Loucy (cell line): ENCODE results near the gene SPAG7.
A peak's percentile ranks its signal among the peaks of the same experiment; 100 is the strongest.

ENCODE experiments used
- H2AFZ ChIP-seq: fragments of 200-600 bp; sonication (generic); 2 replicates; pipeline ENCODE4 v1.6.0; 2016; ENCODE audit warnings: antibody characterized with exemption, mild to moderate bottlenecking, low read length, moderate library complexity
- H3F3A ChIP-seq: fragments of 200-600 bp; 2 replicates; pipeline ENCODE4 v1.6.0; 2016; ENCODE audit warnings: antibody characterized with exemption, low read depth, mild to moderate bottlenecking
- H3K27me3 ChIP-seq: fragments of 200-600 bp; sonication (generic); 2 replicates; pipeline ENCODE4 v1.6.1; 2014; ENCODE audit warnings: low read length, mild to moderate bottlenecking; ENCODE audit not compliant: insufficient read depth, poor library complexity, severe bottlenecking
- H3K36me3 ChIP-seq: fragments of 200-600 bp; sonication (generic); 2 replicates; pipeline ENCODE4 v1.6.1; 2016; ENCODE audit warnings: low read length; ENCODE audit not compliant: insufficient read depth
- H3K4me1 ChIP-seq: fragments of 200-600 bp; sonication (generic); 2 replicates; pipeline ENCODE4 v1.5.1; 2014; ENCODE audit warnings: low read length, mild to moderate bottlenecking; ENCODE audit not compliant: insufficient read depth, poor library complexity, severe bottlenecking
- H3K4me2 ChIP-seq: fragments of 200-600 bp; sonication (generic); 2 replicates; pipeline ENCODE4 v1.6.0; 2014; ENCODE audit warnings: antibody characterized with exemption, low read length, low read depth, mild to moderate bottlenecking; ENCODE audit not compliant: poor library complexity, severe bottlenecking
- H3K4me3 ChIP-seq: fragments of 200-600 bp; sonication (generic); 2 replicates; pipeline ENCODE4 v1.5.1; 2014; ENCODE audit warnings: low read length, mild to moderate bottlenecking, mixed read lengths; ENCODE audit not compliant: poor library complexity, severe bottlenecking
- H3K79me2 ChIP-seq: fragments of 200-600 bp; sonication (generic); 2 replicates; pipeline ENCODE4 v1.6.1; 2014; ENCODE audit warnings: low read length; ENCODE audit not compliant: insufficient read depth
- H3K9ac ChIP-seq: fragments of 200-600 bp; sonication (generic); 2 replicates; pipeline ENCODE4 v1.6.0; 2014; ENCODE audit warnings: mild to moderate bottlenecking, low read depth, low read length, moderate library complexity; ENCODE audit not compliant: poor library complexity, severe bottlenecking
- H3K9me2 ChIP-seq: fragments of 200-600 bp; sonication (generic); replicated peaks from 2 replicates; pipeline ENCODE4 v1.6.1; 2016; ENCODE audit warnings: low read depth, low read length, mixed read lengths
- H3K9me3 ChIP-seq: fragments of 200-600 bp; sonication (generic); 2 replicates; pipeline ENCODE4 v1.6.1; 2014; ENCODE audit warnings: mild to moderate bottlenecking, antibody characterized with exemption, low read length, low read depth; ENCODE audit not compliant: insufficient read depth
- H4K20me1 ChIP-seq: fragments of 200-600 bp; sonication (generic); 2 replicates; pipeline ENCODE4 v1.6.0; 2014; ENCODE audit warnings: antibody characterized with exemption, low read length, mild to moderate bottlenecking; ENCODE audit not compliant: insufficient read depth, poor library complexity, severe bottlenecking
- CTCF ChIP-seq: fragments of 200-600 bp; sonication (generic); conservative IDR thresholded peaks from 2 replicates; pipeline ENCODE4 v1.5.1; 2014; ENCODE audit warnings: mild to moderate bottlenecking, antibody characterized with exemption, low read length
- EZH2phosphoT487 ChIP-seq: fragments of 200-600 bp; IDR thresholded peaks from 2 replicates; pipeline ENCODE4 v1.6.1; 2018; ENCODE audit warnings: antibody characterized with exemption, mild to moderate bottlenecking, moderate library complexity, borderline replicate concordance

The SPAG7 gene

GRCh38 chr17:4944554-4945175 is 23.0 kb downstream of the SPAG7 start:
- Histone ChIP-seq H3K9me2 (no peaks in the 10 kb centered on the region), H3K79me2 (peaks cover 80% of the 10 kb centered on the region), H2AFZ (no peak overlapping the region), H3K4me2 (peak overlapping the region; percentile 96), H3K9ac (peak overlapping the region; percentile 99), H3F3A (peaks cover 49% of the 10 kb centered on the region), H3K36me3 (peaks cover 47% of the 10 kb centered on the region), H4K20me1 (peaks cover 76% of the 10 kb centered on the region), H3K9me3 (no peaks in the 10 kb centered on the region), H3K4me1 (peaks cover 52% of the 10 kb centered on the region), H3K4me3 (peak overlapping the region; percentile 90), H3K27me3 (peaks cover 14% of the 10 kb centered on the region)
- TF ChIP-seq CTCF (no peak), EZH2phosphoT487 (no peak)

GRCh38 chr17:4944163-4944553 is 23.5 kb downstream of the SPAG7 start:
- Histone ChIP-seq H3K4me2 (peak overlapping the region; percentile 96), H2AFZ (no peak overlapping the region), H3F3A (peaks cover 45% of the 10 kb centered on the region), H3K36me3 (peaks cover 47% of the 10 kb centered on the region), H4K20me1 (peaks cover 76% of the 10 kb centered on the region), H3K4me1 (peaks cover 52% of the 10 kb centered on the region), H3K9me3 (no peaks in the 10 kb centered on the region), H3K79me2 (peaks cover 84% of the 10 kb centered on the region), H3K9me2 (no peaks in the 10 kb centered on the region), H3K27me3 (peaks cover 14% of the 10 kb centered on the region), H3K9ac (peak overlapping the region; percentile 99), H3K4me3 (peak overlapping the region; percentile 90)
- TF ChIP-seq EZH2phosphoT487 (no peak), CTCF (no peak)

GRCh38 chr17:4942760-4943508 is 24.7 kb downstream of the SPAG7 start:
- peaks cover 75% of the 10 kb centered on the region for H4K20me1 ChIP-seq
- H3K4me2 ChIP-seq, result peak overlapping the region; percentile 96
- H3K27me3 ChIP-seq, result peaks cover 11% of the 10 kb centered on the region
- H3F3A ChIP-seq, result peaks cover 38% of the 10 kb centered on the region
- TF ChIP-seq CTCF, result no peak
- no peak for TF ChIP-seq EZH2phosphoT487
- H3K9ac ChIP-seq, result peak overlapping the region; percentile 99
- no peak overlapping the region for H2AFZ ChIP-seq
- peaks cover 58% of the 10 kb centered on the region for H3K4me1 ChIP-seq
- peaks cover 91% of the 10 kb centered on the region for H3K79me2 ChIP-seq
- no peaks in the 10 kb centered on the region for H3K9me2 ChIP-seq
- H3K4me3 ChIP-seq, result peak overlapping the region; percentile 90
- peaks cover 47% of the 10 kb centered on the region for H3K36me3 ChIP-seq
- no peaks in the 10 kb centered on the region for H3K9me3 ChIP-seq
